Naive thymus-derived CD4-positive, alpha-beta T cell (primary cell): ENCODE measurements around the gene DUX4. TPM values are rescaled to one million over a fixed set of nuclear protein-coding genes. Genes with fewer than 3 reads are reported as not detected.
A peak's percentile ranks its signal among the peaks of the same experiment; 100 is the strongest.
"Not testable (repeated sequence)": the region's sequence is repeated elsewhere in the genome, so short reads cannot be mapped to it uniquely, and the experiment has no call there.

ENCODE experiments used
- ATAC-seq: fragments of 150-1000 bp; cut with Tn5 transposase; 2 replicates; pipeline ENCODE4 v1.10.0; 2021; ENCODE audit warnings: mild to moderate bottlenecking, moderate library complexity
- CTCF ChIA-PET: fragments of 350-600 bp; sonication (Branson Sonifier 250); formaldehyde crosslinking; loops from one replicate; lab custom pipeline; 2021; ENCODE audit warnings: antibody characterized with exemption; lab: Charles Lee
- POLR2A ChIA-PET: fragments of 350-600 bp; sonication (Branson Sonifier 250); formaldehyde crosslinking; loops from one replicate; lab custom pipeline; 2021; ENCODE audit warnings: antibody characterized with exemption, inconsistent platforms; lab: Charles Lee
- DNase-seq, 9 donors: peaks; one replicate each; pipeline versions ENCODE4 v3.0.0 to v3.0.0-alpha.2; 2020 to 2022; ENCODE audit warnings: mixed read lengths in 1 of 9
- H3K27ac ChIP-seq: one replicate; pipeline ENCODE4 v1.7.0; 2013; ENCODE audit warnings: mild to moderate bottlenecking, low read depth, low read length, moderate library complexity
- H3K27me3 ChIP-seq, 2 donors: one replicate each; pipeline ENCODE4 v1.7.0; 2013; ENCODE audit warnings: low read length in 2 of 2, mild to moderate bottlenecking in 2 of 2, moderate library complexity in 2 of 2; ENCODE audit not compliant: control insufficient read depth in 2 of 2, insufficient read depth in 2 of 2
- H3K36me3 ChIP-seq, 3 experiments: 1 replicate in 2 of 3; 2 replicates in 1 of 3; pipeline ENCODE4 v1.7.0; 2013; ENCODE audit warnings: low read length in 3 of 3, mild to moderate bottlenecking in 3 of 3, moderate library complexity in 1 of 3; ENCODE audit not compliant: insufficient read depth in 3 of 3, control insufficient read depth in 2 of 3
- H3K4me1 ChIP-seq, 2 donors: one replicate each; pipeline ENCODE4 v1.7.0; 2013; ENCODE audit warnings: low read length in 2 of 2, mild to moderate bottlenecking in 2 of 2, moderate library complexity in 1 of 2; ENCODE audit not compliant: control insufficient read depth in 2 of 2, insufficient read depth in 2 of 2
- H3K4me3 ChIP-seq: 2 replicates; pipeline ENCODE4 v1.7.0; 2013; ENCODE audit warnings: mild to moderate bottlenecking, low read length
- H3K9me3 ChIP-seq, 3 experiments: 1 replicate in 2 of 3; 2 replicates in 1 of 3; pipeline ENCODE4 v1.7.0; 2013; ENCODE audit warnings: low read length in 3 of 3; ENCODE audit not compliant: control insufficient read depth in 2 of 3
- H3K27ac Mint-ChIP-seq, 9 donors: one replicate each; pipeline ENCODE4 v1.8.0; 2020 to 2022; ENCODE audit warnings: mixed read lengths in 9 of 9, mild to moderate bottlenecking in 8 of 9, moderate library complexity in 5 of 9, inconsistent platforms in 2 of 9
- H3K27me3 Mint-ChIP-seq, 5 donors: one replicate each; pipeline ENCODE4 v1.8.0; 2021 to 2022; ENCODE audit warnings: mixed read lengths in 5 of 5, mild to moderate bottlenecking in 1 of 5
- H3K36me3 Mint-ChIP-seq, 5 donors: one replicate each; pipeline ENCODE4 v1.8.0; 2020 to 2022; ENCODE audit warnings: mixed read lengths in 5 of 5, mild to moderate bottlenecking in 3 of 5, inconsistent platforms in 1 of 5
- H3K4me1 Mint-ChIP-seq, 7 donors: one replicate each; pipeline ENCODE4 v1.8.0; 2020 to 2022; ENCODE audit warnings: mixed read lengths in 7 of 7, mild to moderate bottlenecking in 3 of 7, inconsistent platforms in 1 of 7
- H3K4me3 Mint-ChIP-seq, 10 donors: one replicate each; pipeline ENCODE4 v1.8.0; 2020 to 2022; ENCODE audit warnings: mild to moderate bottlenecking in 10 of 10, mixed read lengths in 10 of 10, moderate library complexity in 6 of 10, inconsistent platforms in 2 of 10
- H3K9me3 Mint-ChIP-seq, 11 donors: one replicate each; pipeline ENCODE4 v1.8.0; 2020 to 2022; ENCODE audit warnings: mixed read lengths in 11 of 11, mild to moderate bottlenecking in 4 of 11, inconsistent platforms in 1 of 11, moderate library complexity in 1 of 11
- intact Hi-C, 2 donors: fragments of 100-400 bp; cut with micrococcal nuclease; formaldehyde crosslinking; loops; one replicate each; pipeline ENCODE4 v1.15.1; 2023
- polyA plus RNA-seq, 2 donors: library from polyadenylated mRNA; unstranded; fragments of 300-500 nt; fragmentation: Illumina TruSeq; gene quantifications; one replicate each; pipeline ENCODE4 v1.2.3, GENCODE V29; 2021
- total RNA-seq, 6 experiments: library from RNA in 5 of 6; stranded (reverse) in 5 of 6; gene quantifications; 1 replicate in 5 of 6; 2 replicates in 1 of 6; pipeline ENCODE4 v1.2.3 and lab custom pipeline; 2021 to 2026

Gene DUX4
- total RNA-seq (not detected), polyA plus RNA-seq (not detected), total RNA-seq (lab: John Stamatoyannopoulos, UW) (not detected)

GRCh38 chr4:190173428-190173827 lies at the start of gene DUX4:
DUX4 (plus strand) TSS chr4:190173774; CDS start chr4:190173774, 0 bp downstream.
- POLR2A ChIA-PET, H3K27me3 ChIP-seq, H3K27ac ChIP-seq, CTCF ChIA-PET, H3K4me1 Mint-ChIP-seq, intact Hi-C loops, H3K27me3 Mint-ChIP-seq, H3K4me3 ChIP-seq, ATAC-seq, H3K36me3 ChIP-seq, H3K4me1 ChIP-seq, H3K4me3 Mint-ChIP-seq, H3K9me3 Mint-ChIP-seq, H3K36me3 Mint-ChIP-seq, H3K9me3 ChIP-seq, H3K27ac Mint-ChIP-seq: not testable (repeated sequence)
- DNase-seq: peak in 1 of 9 donors; percentile 15

- H3K27me3 Mint-ChIP-seq, H3K27ac ChIP-seq, CTCF ChIA-PET, H3K9me3 Mint-ChIP-seq, H3K27ac Mint-ChIP-seq, POLR2A ChIA-PET, H3K36me3 Mint-ChIP-seq, DNase-seq, ATAC-seq, intact Hi-C loops, H3K9me3 ChIP-seq, H3K27me3 ChIP-seq, H3K4me1 ChIP-seq, H3K4me3 ChIP-seq, H3K4me1 Mint-ChIP-seq, H3K4me3 Mint-ChIP-seq, H3K36me3 ChIP-seq: not testable (repeated sequence)
Measured at GRCh38 chr4:190175436-190175835, 1.9 kb downstream of the DUX4 start.

- H3K9me3 ChIP-seq, H3K4me1 ChIP-seq, H3K4me1 Mint-ChIP-seq, CTCF ChIA-PET, POLR2A ChIA-PET, H3K27ac ChIP-seq, H3K27ac Mint-ChIP-seq, H3K36me3 Mint-ChIP-seq, H3K4me3 ChIP-seq, H3K4me3 Mint-ChIP-seq, H3K36me3 ChIP-seq, H3K27me3 Mint-ChIP-seq, intact Hi-C loops, DNase-seq, H3K27me3 ChIP-seq: not testable (repeated sequence)
- H3K9me3 Mint-ChIP-seq: peaks cover 0 to 13% (median 9%) of the 10 kb centered on the region in 11 donors
- ATAC-seq: peak; percentile 36
Measured at GRCh38 chr4:190177727-190178605, 4.4 kb downstream of the DUX4 start.

- H3K4me1 Mint-ChIP-seq, H3K4me3 ChIP-seq, H3K9me3 ChIP-seq, intact Hi-C loops, H3K4me1 ChIP-seq, DNase-seq, H3K36me3 Mint-ChIP-seq, H3K27ac ChIP-seq, POLR2A ChIA-PET, CTCF ChIA-PET, H3K27me3 Mint-ChIP-seq, H3K27me3 ChIP-seq, H3K36me3 ChIP-seq, H3K4me3 Mint-ChIP-seq, H3K27ac Mint-ChIP-seq: not testable (repeated sequence)
- peaks cover 0 to 13% (median 9%) of the 10 kb centered on the region in 11 donors for H3K9me3 Mint-ChIP-seq
- peak; percentile 26 for ATAC-seq
Measured at GRCh38 chr4:190178606-190178990, 5.0 kb downstream of the DUX4 start.

- H3K9me3 ChIP-seq, H3K4me1 ChIP-seq, H3K4me3 Mint-ChIP-seq, H3K27me3 Mint-ChIP-seq, H3K27me3 ChIP-seq, POLR2A ChIA-PET, H3K36me3 ChIP-seq, CTCF ChIA-PET, H3K4me3 ChIP-seq, H3K4me1 Mint-ChIP-seq, H3K27ac Mint-ChIP-seq, intact Hi-C loops, H3K36me3 Mint-ChIP-seq, H3K27ac ChIP-seq: not testable (repeated sequence)
- H3K9me3 Mint-ChIP-seq: peaks cover 0 to 13% (median 9%) of the 10 kb centered on the region in 11 donors
- DNase-seq: peak in 1 of 9 donors; percentile 22
- peak; percentile 69 for ATAC-seq
Measured at GRCh38 chr4:190179030-190179739, 5.6 kb downstream of the DUX4 start.

- DNase-seq, POLR2A ChIA-PET, H3K4me1 Mint-ChIP-seq: not testable (repeated sequence)
Measured at GRCh38 chr4:190179740-190180094, 6.1 kb downstream of the DUX4 start.

More at GRCh38 chr4:190179740-190180094, 6.1 kb downstream of the DUX4 start:
- H3K4me3 ChIP-seq, intact Hi-C loops, H3K27me3 Mint-ChIP-seq, H3K27ac Mint-ChIP-seq, H3K4me1 ChIP-seq, H3K27ac ChIP-seq, H3K27me3 ChIP-seq, H3K9me3 ChIP-seq, H3K4me3 Mint-ChIP-seq, H3K36me3 Mint-ChIP-seq, H3K36me3 ChIP-seq, CTCF ChIA-PET: not testable (repeated sequence)
- ATAC-seq: peak; percentile 43
- H3K9me3 Mint-ChIP-seq: peaks cover 0 to 13% (median 9%) of the 10 kb centered on the region in 11 donors
